Heart left ventricle (tissue), 16 donors: Measurements from ENCODE around the gene DEPP1. TPM values are rescaled to one million over a fixed set of nuclear protein-coding genes. Genes with fewer than 3 reads are reported as not detected.

Experiments
- ATAC-seq, 4 donors: fragments of 200-7000 bp; cut with Tn5 transposase; one replicate each; pipeline ENCODE4 v1.9.1; 2020 to 2022; ENCODE audit warnings: moderate library complexity in 4 of 4, mild to moderate bottlenecking in 3 of 4, moderate number of reproducible peaks in 1 of 4
- DNase-seq, 5 donors: peaks; one replicate each; pipeline ENCODE4 v3.0.0-alpha.2; 2020
- H3K27ac ChIP-seq, 12 donors: fragments of 200-600 bp; sonication (generic) in 4 of 12; one replicate each; pipeline versions ENCODE4 v1.5.0 to v1.8.0; 2016 to 2022; ENCODE audit warnings: mild to moderate bottlenecking in 2 of 12
- H3K27me3 ChIP-seq, 9 donors: fragments of 200-600 bp; sonication (generic) in 2 of 9; one replicate each; pipeline versions ENCODE4 v1.5.1 to v1.8.0; 2016 to 2022; ENCODE audit warnings: mild to moderate bottlenecking in 3 of 9
- H3K36me3 ChIP-seq, 9 donors: fragments of 200-600 bp; sonication (generic) in 2 of 9; one replicate each; pipeline versions ENCODE4 v1.5.0 to v1.8.0; 2018 to 2022; ENCODE audit warnings: mild to moderate bottlenecking in 2 of 9
- H3K4me1 ChIP-seq, 12 donors: fragments of 200-600 bp; sonication (generic) in 4 of 12; one replicate each; pipeline versions ENCODE4 v1.5.0 to v1.8.0; 2016 to 2022; ENCODE audit warnings: mild to moderate bottlenecking in 3 of 12
- H3K4me3 ChIP-seq, 12 donors: fragments of 200-600 bp; sonication (generic) in 4 of 12; one replicate each; pipeline versions ENCODE4 v1.5.0 to v1.8.0; 2017 to 2022; ENCODE audit warnings: mild to moderate bottlenecking in 9 of 12, moderate library complexity in 4 of 12
- H3K9me3 ChIP-seq, 12 donors: fragments of 200-600 bp; sonication (generic) in 4 of 12; one replicate each; pipeline versions ENCODE4 v1.5.0 to v1.8.0; 2016 to 2022; ENCODE audit warnings: mild to moderate bottlenecking in 1 of 12
- POLR2A ChIP-seq, 2 donors: fragments of 450-650 bp; IDR thresholded peaks; one replicate each; pipeline ENCODE4 v1.6.1; 2017; ENCODE audit warnings: antibody characterized with exemption in 2 of 2, mild to moderate bottlenecking in 2 of 2, moderate library complexity in 2 of 2
- WGBS, 4 donors: extraction: QIAGEN DNeasy Blood & Tissue Kit in 2 of 4; methylation state at CpG; one replicate each; pipeline versions ENCODE4 v1.1.5 to v1.1.7; 2013 to 2018; 5-methylcytosine and 5-hydroxymethylcytosine counted together
- intact Hi-C, 10 donors: fragments of 100-400 bp; cut with DNase I; formaldehyde crosslinking; loops; one replicate each; pipeline versions ENCODE4 v1.11.1 to v1.14.2; 2022
- polyA plus RNA-seq, 2 donors: library from polyadenylated mRNA; stranded (reverse); fragments of 200-250 nt; gene quantifications; one replicate each; pipeline ENCODE4 v1.2.3, GENCODE V29; 2013
- total RNA-seq, 9 donors: library from RNA; depleted of rRNA in 2 of 9; stranded (reverse); fragments of >200 nt in 2 of 9; fragmentation: NEBNext Ultra II Directional in 3 of 9; extraction: Animal tissue kit (Norgen Biotek cat#: 25700) in 3 of 9; gene quantifications; one replicate each; pipeline versions ENCODE4 v1.1.0 to v1.2.4, GENCODE V29; 2016 to 2023
- TF ChIP-seq, protein P1 (sequence below), 12 donors: fragments of 200-600 bp; sonication (generic) in 4 of 12; IDR thresholded peaks; one replicate each; pipeline versions ENCODE4 v1.5.0 to v1.8.0; 2018 to 2022; ENCODE audit warnings: antibody characterized with exemption in 12 of 12, mild to moderate bottlenecking in 5 of 12
- donor health status: ischemic (EF 13 %, LVEDD 7.1; RV severe dilation, severe dysfunction).
- donor health status: healthy with polysubstance abuse.
- donor health status: DM: no; HTN: yes; CAD: no.
- donor health status: DM: no; HTN: no; CAD: no.
- donor health status: ischemic (EF 25% LVEDD 6.9; RV normal size, moderate dysfunction).
- donor health status: ischemic (EF 25% LVEDD 5.7; RV mildly dilated, moderate dysfunction).
- donor health status: healthy.
- donor health status: DM: yes; HTN: yes; CAD: no.
- donor health status: ischemic (EF 35%, LVEDD 5.7; RV mildly dilated, moderate dysfunction).
- donor health status: nonischemic (EF 11% LVEDD 7.7; RV severe dilation, severe dysfunction).
- donor health status: DM: yes; HTN: yes; CAD: no.
- donor health status: PGD.
- donor health status: ischemic (EF 29% LVEDD 5.4; RV normal size, mild dysfunction).
- donor health status: nonischemic (EF 23%, LVEDD 6.1; RV moderate dilation, normal function).

The DEPP1 gene
- total and polyA plus RNA-seq, 11 donors: 11.0 to 76.5 (median 22.7) TPM

- Histone ChIP-seq H3K27ac (no peak overlapping the region), H3K27me3 (no peaks in the 10 kb centered on the region), H3K9me3 (no peaks in the 10 kb centered on the region), H3K4me1 (peaks cover 0 to 14% (median 11%) of the 10 kb centered on the region in 12 donors), H3K36me3 (no peaks in the 10 kb centered on the region), H3K4me3 (no peak overlapping the region)
- TF ChIP-seq, protein P1, sequence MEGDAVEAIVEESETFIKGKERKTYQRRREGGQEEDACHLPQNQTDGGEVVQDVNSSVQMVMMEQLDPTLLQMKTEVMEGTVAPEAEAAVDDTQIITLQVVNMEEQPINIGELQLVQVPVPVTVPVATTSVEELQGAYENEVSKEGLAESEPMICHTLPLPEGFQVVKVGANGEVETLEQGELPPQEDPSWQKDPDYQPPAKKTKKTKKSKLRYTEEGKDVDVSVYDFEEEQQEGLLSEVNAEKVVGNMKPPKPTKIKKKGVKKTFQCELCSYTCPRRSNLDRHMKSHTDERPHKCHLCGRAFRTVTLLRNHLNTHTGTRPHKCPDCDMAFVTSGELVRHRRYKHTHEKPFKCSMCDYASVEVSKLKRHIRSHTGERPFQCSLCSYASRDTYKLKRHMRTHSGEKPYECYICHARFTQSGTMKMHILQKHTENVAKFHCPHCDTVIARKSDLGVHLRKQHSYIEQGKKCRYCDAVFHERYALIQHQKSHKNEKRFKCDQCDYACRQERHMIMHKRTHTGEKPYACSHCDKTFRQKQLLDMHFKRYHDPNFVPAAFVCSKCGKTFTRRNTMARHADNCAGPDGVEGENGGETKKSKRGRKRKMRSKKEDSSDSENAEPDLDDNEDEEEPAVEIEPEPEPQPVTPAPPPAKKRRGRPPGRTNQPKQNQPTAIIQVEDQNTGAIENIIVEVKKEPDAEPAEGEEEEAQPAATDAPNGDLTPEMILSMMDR (IDR thresholded peaks at IDR 0.05): no peak
- no peak for TF ChIP-seq POLR2A (IDR thresholded peaks at IDR 0.05)
- intact Hi-C loops: no loop called here
- DNase-seq (no peak), ATAC-seq (no peak)
Measured at GRCh38 chr10:44928462-44928861, 50.1 kb downstream of the DEPP1 start.

GRCh38 chr10:44927352-44927751 is 51.3 kb downstream of the DEPP1 start:
- H3K4me1 ChIP-seq: peaks cover 0 to 3% (median under 1%) of the 10 kb centered on the region in 12 donors
- 76 to 94% (median 79%) methylated on average over 2 of the region's 2 CpGs for WGBS, 4 donors
- ATAC-seq (peak in 1 of 4 donors; percentile 33), DNase-seq (peak in 1 of 5 donors; percentile 15)
- intact Hi-C loops: no loop called here
- H3K27me3 ChIP-seq: no peaks in the 10 kb centered on the region
- H3K4me3 ChIP-seq: no peak overlapping the region
- TF ChIP-seq, protein P1 (IDR thresholded peaks at IDR 0.05): no peak
- H3K36me3 ChIP-seq: no peaks in the 10 kb centered on the region
- H3K27ac ChIP-seq: no peak overlapping the region
- H3K9me3 ChIP-seq: no peaks in the 10 kb centered on the region

DNA sequence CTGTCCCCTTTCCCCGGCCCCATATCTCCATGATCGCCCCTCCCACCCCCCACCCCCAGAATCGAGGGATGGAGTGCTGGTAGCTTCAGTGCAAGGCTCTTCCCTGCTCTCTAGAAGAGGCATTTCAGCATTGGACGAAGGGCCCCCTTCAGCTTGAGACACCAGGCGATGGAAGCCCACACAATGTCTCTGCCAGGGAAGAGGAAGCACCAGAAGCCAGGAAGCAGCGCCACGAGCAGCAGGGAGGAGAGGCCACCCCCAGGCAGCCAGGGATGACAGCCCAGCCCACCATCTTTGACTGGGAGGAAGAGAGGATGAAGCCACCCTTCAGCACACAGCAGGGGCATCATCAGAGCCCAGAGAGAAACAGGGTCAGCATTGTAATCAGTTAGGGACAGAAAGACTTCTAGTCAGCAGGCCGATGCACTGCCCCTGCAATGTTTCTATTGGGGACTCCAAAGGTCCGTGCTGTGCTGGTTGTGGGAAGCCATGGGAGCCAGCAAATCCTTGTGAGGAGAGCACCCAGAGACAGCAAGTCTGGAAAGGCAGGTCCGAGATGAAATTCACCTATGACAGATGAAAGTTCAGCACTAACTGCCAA is 51.8 kb downstream of the DEPP1 start:
- Histone ChIP-seq H3K27ac (no peak overlapping the region), H3K4me3 (no peak overlapping the region), H3K9me3 (no peaks in the 10 kb centered on the region), H3K4me1 (no peaks in the 10 kb centered on the region), H3K27me3 (no peaks in the 10 kb centered on the region), H3K36me3 (no peaks in the 10 kb centered on the region)
- DNase-seq: peak in 1 of 5 donors; percentile 10
- intact Hi-C loops: no loop called here
- no peak for TF ChIP-seq POLR2A (IDR thresholded peaks at IDR 0.05)
- TF ChIP-seq, protein P1 (IDR thresholded peaks at IDR 0.05): no peak
- 65 to 78% (median 74%) methylated on average over 7 to 10 of the region's 10 CpGs for WGBS, 4 donors
- no peak for ATAC-seq

Other genes starting within 250 kb of the DEPP1 start
- under 1 TPM in 2 of 9 donors, not detected in 7; 0.15 to 0.27 TPM for gene TMEM72, start 67.5 kb downstream of the DEPP1 start, total RNA-seq
- gene TMEM72, start 67.5 kb downstream of the DEPP1 start, polyA plus RNA-seq: not detected
- 100 to 1,000 TPM in 4 of 9 donors, 10 to 100 TPM in 5; 64.4 to 125 (median 89.5) TPM for gene RASSF4, start 19.0 kb downstream of the DEPP1 start, total RNA-seq
- gene RASSF4, start 19.0 kb downstream of the DEPP1 start, polyA plus RNA-seq: 10 to 100 TPM; 48.3 to 66.2 TPM
- gene ZNF22, start 22.1 kb upstream of the DEPP1 start, total RNA-seq: 10 to 100 TPM; 12.7 to 16.8 (median 14.6) TPM
- gene ZNF22, start 22.1 kb upstream of the DEPP1 start, polyA plus RNA-seq: 10 to 100 TPM; 12.6 to 17.5 TPM